HCT116 (cell line): ENCODE measurements around the gene C15orf40. TPM values are rescaled to one million over a fixed set of nuclear protein-coding genes. Genes with fewer than 3 reads are reported as not detected.

ENCODE experiments used
- ATAC-seq: fragments of 200-7000 bp; cut with Tn5 transposase; 2 replicates; pipeline ENCODE4 v1.9.1; 2020; ENCODE audit warnings: mild to moderate bottlenecking, moderate library complexity
- BruUV-seq: library from RNA; stranded (reverse); fragments of 400-500 nt; replicated peaks from 2 replicates; lab custom pipeline; 2021; lab: Mats Ljungman, UMichigan
- CTCF ChIA-PET: fragments of 300-600 bp; sonication (Branson Sonifier 250); formaldehyde crosslinking; loops from one replicate; lab custom pipeline; 2021; ENCODE audit warnings: antibody characterized with exemption; lab: Charles Lee
- POLR2A ChIA-PET: fragments of 300-600, 350-600 bp; sonication (Branson Sonifier 250); formaldehyde crosslinking; loops from one replicate; lab custom pipeline; 2021; ENCODE audit warnings: antibody characterized with exemption; lab: Charles Lee
- RAD21 ChIA-PET, 2 experiments: fragments of 300-600 bp; sonication (Branson Sonifier 250); formaldehyde crosslinking; loops; one replicate each; lab custom pipeline; 2023; ENCODE audit warnings: low total read pairs in 2 of 2; ENCODE audit not compliant: uncharacterized antibody in 2 of 2, unreplicated experiment in 2 of 2, low non-redundant PET in 1 of 2; lab: Charles Lee
- DNase-seq: peaks from one replicate; pipeline ENCODE4 v3.0.0-alpha.2; 2010; ENCODE audit warnings: low read depth, low spot score
- H2AFZ ChIP-seq: fragments of 200-600 bp; shearing (Covaris generic), sonication (generic); 2 replicates; pipeline ENCODE4 v1.6.1; 2017; ENCODE audit warnings: low read depth, mixed run types, mixed read lengths, antibody characterized with exemption, low read length; ENCODE audit not compliant: poor library complexity, severe bottlenecking
- H3K27ac ChIP-seq: 2 replicates; pipeline ENCODE4 v1.5.1; 2012; ENCODE audit warnings: low read depth, low read length
- H3K27me3 ChIP-seq: fragments of 200-600 bp; sonication (generic); 2 replicates; pipeline ENCODE4 v1.6.1; 2016; ENCODE audit warnings: mixed run types, low read length, mixed read lengths; ENCODE audit not compliant: insufficient read depth
- H3K36me3 ChIP-seq, 2 experiments: fragments of 200-500 bp in 1 of 2; fragments of 200-600 bp in 1 of 2; sonication (Bioruptor generic) in 1 of 2; sonication (generic) in 1 of 2; 2 replicates each; pipeline versions ENCODE4 v1.5.1 to v1.6.1; 2014 to 2016; ENCODE audit warnings: low read length in 2 of 2, inconsistent platforms in 1 of 2, mixed read lengths in 1 of 2, mixed run types in 1 of 2; ENCODE audit not compliant: insufficient read depth in 2 of 2, control insufficient read depth in 1 of 2
- H3K4me1 ChIP-seq, 2 experiments: fragments of 200-600 bp in 1 of 2; sonication (generic) in 1 of 2; 2 replicates each; pipeline versions ENCODE4 v1.5.1 to v1.6.1; 2012 to 2017; ENCODE audit warnings: low read length in 2 of 2, inconsistent platforms in 1 of 2, mild to moderate bottlenecking in 1 of 2, mixed read lengths in 1 of 2, mixed run types in 1 of 2, moderate library complexity in 1 of 2; ENCODE audit not compliant: insufficient read depth in 2 of 2, control insufficient read depth in 1 of 2
- H3K4me2 ChIP-seq: fragments of 200-600 bp; sonication (generic); 2 replicates; pipeline ENCODE4 v1.6.1; 2017; ENCODE audit warnings: mixed run types, low read length, mixed read lengths
- H3K4me3 ChIP-seq, 2 experiments: fragments of 200-600 bp in 1 of 2; sonication (generic) in 1 of 2; replicated peaks in 1 of 2; 2 replicates each; pipeline ENCODE4 v1.5.1; 2011 to 2016; ENCODE audit warnings: low read length in 2 of 2, control low read depth in 1 of 2, low read depth in 1 of 2, mild to moderate bottlenecking in 1 of 2, mixed read lengths in 1 of 2, mixed run types in 1 of 2
- H3K79me2 ChIP-seq: fragments of 200-600 bp; sonication (generic); 2 replicates; pipeline ENCODE4 v1.6.1; 2017; ENCODE audit warnings: mild to moderate bottlenecking, mixed run types, low read length, moderate library complexity, mixed read lengths; ENCODE audit not compliant: insufficient read depth
- H3K9ac ChIP-seq: fragments of 200-600 bp; sonication (generic); 2 replicates; pipeline ENCODE4 v1.6.1; 2016; ENCODE audit warnings: low read length, mixed read lengths
- H3K9me2 ChIP-seq: fragments of 200-600 bp; sonication (generic), shearing (Covaris generic); 2 replicates; pipeline ENCODE4 v1.6.1; 2017; ENCODE audit warnings: mixed run types, mild to moderate bottlenecking, moderate library complexity; ENCODE audit not compliant: insufficient read depth
- H3K9me3 ChIP-seq, 2 experiments: fragments of 200-500 bp in 1 of 2; fragments of 200-600 bp in 1 of 2; sonication (Bioruptor generic) in 1 of 2; sonication (generic) in 1 of 2; 2 replicates each; pipeline ENCODE4 v1.6.1; 2014 to 2017; ENCODE audit warnings: low read length in 2 of 2, mixed read lengths in 2 of 2, inconsistent platforms in 1 of 2, low read depth in 1 of 2, mild to moderate bottlenecking in 1 of 2, mixed run types in 1 of 2, moderate library complexity in 1 of 2; ENCODE audit not compliant: control insufficient read depth in 1 of 2, insufficient read depth in 1 of 2
- H4K20me1 ChIP-seq: fragments of 200-600 bp; sonication (generic), shearing (Covaris generic); 2 replicates; pipeline ENCODE4 v1.6.1; 2017; ENCODE audit warnings: mixed run types, mild to moderate bottlenecking, moderate library complexity; ENCODE audit not compliant: insufficient read depth
- ATF3 ChIP-seq: IDR thresholded peaks from 2 replicates; pipeline ENCODE4 v1.6.1; 2012
- CBX3 ChIP-seq: IDR thresholded peaks from 2 replicates; pipeline ENCODE4 v1.6.1; 2012; ENCODE audit warnings: low read depth
- CEBPB ChIP-seq: IDR thresholded peaks from 2 replicates; pipeline ENCODE4 v1.6.1; 2012; ENCODE audit warnings: low read depth
- CTCF ChIP-seq, 3 experiments: fragments of 200-600 bp in 1 of 3; sonication (generic) in 1 of 3; IDR thresholded peaks in 2 of 3; conservative IDR thresholded peaks in 1 of 3; 2 replicates each; pipeline ENCODE4 v1.5.1; 2012 to 2017; ENCODE audit warnings: low read depth in 2 of 3, low read length in 2 of 3, antibody characterized with exemption in 1 of 3, borderline replicate concordance in 1 of 3, control low read depth in 1 of 3, mild to moderate bottlenecking in 1 of 3, mixed read lengths in 1 of 3, mixed run types in 1 of 3, moderate library complexity in 1 of 3; ENCODE audit not compliant: insufficient read depth in 1 of 3
- EGR1 ChIP-seq: IDR thresholded peaks from 2 replicates; pipeline ENCODE4 v1.6.1; 2012; ENCODE audit warnings: low read depth
- ELF1 ChIP-seq: IDR thresholded peaks from 2 replicates; pipeline ENCODE4 v1.6.1; 2012; ENCODE audit warnings: low read depth, borderline replicate concordance
- EZH2 ChIP-seq: fragments of 200-600 bp; sonication (generic); IDR thresholded peaks from 2 replicates; pipeline ENCODE4 v1.6.1; 2017; ENCODE audit warnings: antibody characterized with exemption, mixed run types
- EZH2phosphoT487 ChIP-seq: fragments of 200-600 bp; IDR thresholded peaks from 2 replicates; pipeline ENCODE4 v1.6.1; 2018; ENCODE audit warnings: antibody characterized with exemption, borderline replicate concordance
- JUND ChIP-seq: IDR thresholded peaks from 2 replicates; pipeline ENCODE4 v1.6.1; 2012
- MAX ChIP-seq: IDR thresholded peaks from 2 replicates; pipeline ENCODE4 v1.6.1; 2012
- POLR2A ChIP-seq: IDR thresholded peaks from 2 replicates; pipeline ENCODE4 v1.7.0; 2011; ENCODE audit warnings: borderline replicate concordance; ENCODE audit not compliant: insufficient read depth, insufficient read length; ENCODE audit errors: extremely low read depth
- POLR2AphosphoS5 ChIP-seq: IDR thresholded peaks from 2 replicates; pipeline ENCODE4 v1.6.1; 2011; ENCODE audit warnings: mild to moderate bottlenecking, low read depth, low read length, moderate library complexity
- RAD21 ChIP-seq: IDR thresholded peaks from 2 replicates; pipeline ENCODE4 v1.6.1; 2012; ENCODE audit warnings: low read depth, mild to moderate bottlenecking
- REST ChIP-seq: IDR thresholded peaks from 2 replicates; pipeline ENCODE4 v1.6.1; 2012; ENCODE audit warnings: low read depth
- SP1 ChIP-seq: IDR thresholded peaks from 2 replicates; pipeline ENCODE4 v1.6.1; 2012; ENCODE audit warnings: low read depth
- TCF7L2 ChIP-seq: IDR thresholded peaks from 2 replicates; pipeline ENCODE4 v1.7.0; 2011; ENCODE audit warnings: borderline replicate concordance, inconsistent platforms; ENCODE audit not compliant: insufficient read depth, insufficient read length; ENCODE audit errors: extremely low read depth
- ZNF274 ChIP-seq: fragments of 200-500 bp; sonication (Bioruptor generic); IDR thresholded peaks from 2 replicates; pipeline ENCODE4 v1.6.1; 2014; ENCODE audit warnings: mild to moderate bottlenecking, low read depth, low read length, inconsistent platforms
- intact Hi-C: fragments of 100-400 bp; cut with micrococcal nuclease; formaldehyde crosslinking; loops from 2 replicates; pipeline ENCODE4 v1.10.0; 2022
- total RNA-seq: library from RNA; stranded (reverse); gene quantifications from one replicate; pipeline ENCODE4 v1.2.1, GENCODE V29; 2021; ENCODE audit not compliant: unreplicated experiment

Gene C15orf40
- total RNA-seq, 1 experiment from 2014 or later: 26.0 TPM

- Histone ChIP-seq H2AFZ (no peak overlapping the region), H3K79me2 (no peaks in the 10 kb centered on the region), H3K27me3 (no peaks in the 10 kb centered on the region), H3K9me3 (no peaks in the 10 kb centered on the region), H3K36me3 (no peaks in the 10 kb centered on the region), H4K20me1 (no peaks in the 10 kb centered on the region), H3K9ac (no peak overlapping the region), H3K4me1 (no peaks in the 10 kb centered on the region), H3K27ac (no peak overlapping the region), H3K4me2 (no peak overlapping the region), H3K9me2 (no peaks in the 10 kb centered on the region), H3K4me3 (no peak overlapping the region)
- TF ChIP-seq CTCF (IDR thresholded peaks at IDR 0.05 in 2 of 3, conservative IDR thresholded peaks at IDR 0.05 in 1 of 3; ENCODE audit: borderline replicate concordance in 1 of 3, insufficient read depth in 1 of 3, low read depth in 2 of 3, low read length in 2 of 3) (no peak), SP1 (no peak), POLR2AphosphoS5 (no peak), EZH2phosphoT487 (no peak), REST (no peak), CBX3 (no peak), EZH2 (no peak), ZNF274 (no peak), POLR2A (no peak), CEBPB (no peak), MAX (no peak), RAD21 (no peak), ELF1 (no peak), ATF3 (no peak), TCF7L2 (no peak), EGR1 (no peak), JUND (no peak)
- DNase-seq (no peak), ATAC-seq (no peak)
- RAD21 ChIA-PET: no interaction called here
- CTCF ChIA-PET: no interaction called here
- POLR2A ChIA-PET: no interaction called here
- intact Hi-C loops: no loop called here
- no TSS peak for BruUV-seq
Measured at GRCh38 chr15:82951472-82952157, 59.8 kb downstream of the C15orf40 start.
